HG03108 (cell line): ENCODE results near the gene SPDYE3.
"Not testable (repeated sequence)": the region's sequence is repeated elsewhere in the genome, so short reads cannot be mapped to it uniquely, and the experiment has no call there.

Experiments
- ATAC-seq: cut with Tn5 transposase; IDR thresholded peaks from one replicate; pipeline ENCODE4 v1.9.1; 2021; ENCODE audit warnings: moderate library complexity; ENCODE audit not compliant: unreplicated experiment

The SPDYE3 gene, protein sequence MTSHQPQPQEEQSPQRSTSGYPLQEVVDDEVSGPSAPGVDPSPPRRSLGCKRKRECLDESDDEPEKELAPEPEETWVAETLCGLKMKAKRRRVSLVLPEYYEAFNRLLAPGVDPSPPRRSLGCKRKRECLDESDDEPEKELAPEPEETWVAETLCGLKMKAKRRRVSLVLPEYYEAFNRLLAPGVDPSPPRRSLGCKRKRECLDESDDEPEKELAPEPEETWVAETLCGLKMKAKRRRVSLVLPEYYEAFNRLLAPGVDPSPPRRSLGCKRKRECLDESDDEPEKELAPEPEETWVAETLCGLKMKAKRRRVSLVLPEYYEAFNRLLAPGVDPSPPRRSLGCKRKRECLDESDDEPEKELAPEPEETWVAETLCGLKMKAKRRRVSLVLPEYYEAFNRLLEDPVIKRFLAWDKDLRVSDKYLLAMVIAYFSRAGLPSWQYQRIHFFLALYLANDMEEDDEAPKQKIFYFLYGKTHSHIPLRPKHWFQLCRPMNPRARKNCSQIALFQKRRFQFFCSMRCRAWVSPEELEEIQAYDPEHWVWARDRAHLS

DNA sequence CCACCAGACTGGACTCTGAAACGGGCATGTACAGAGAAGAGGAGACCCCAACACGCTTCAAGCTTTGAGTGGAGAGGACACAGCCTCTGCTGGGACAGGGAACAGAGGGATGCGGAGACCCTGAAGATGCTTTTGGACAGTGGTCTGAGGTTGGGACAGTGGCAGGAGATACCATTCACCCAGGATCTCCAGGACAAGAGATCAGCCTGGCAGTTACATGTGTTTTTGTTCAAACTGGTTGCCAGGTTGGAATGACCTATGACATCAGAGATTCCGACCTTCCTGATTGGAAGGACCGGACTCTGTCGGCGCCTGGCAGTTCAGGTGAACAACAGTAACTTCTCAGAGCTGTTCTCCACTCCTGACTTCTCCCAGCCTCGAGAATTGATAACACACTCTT lies at the start of gene SPDYE3:
TSS of gene SPDYE3 (plus strand) at position 301 of the 400 bp plus-strand sequence. CDS start 184 bp downstream, outside the sequence.
- not testable (repeated sequence) for ATAC-seq

DNA sequence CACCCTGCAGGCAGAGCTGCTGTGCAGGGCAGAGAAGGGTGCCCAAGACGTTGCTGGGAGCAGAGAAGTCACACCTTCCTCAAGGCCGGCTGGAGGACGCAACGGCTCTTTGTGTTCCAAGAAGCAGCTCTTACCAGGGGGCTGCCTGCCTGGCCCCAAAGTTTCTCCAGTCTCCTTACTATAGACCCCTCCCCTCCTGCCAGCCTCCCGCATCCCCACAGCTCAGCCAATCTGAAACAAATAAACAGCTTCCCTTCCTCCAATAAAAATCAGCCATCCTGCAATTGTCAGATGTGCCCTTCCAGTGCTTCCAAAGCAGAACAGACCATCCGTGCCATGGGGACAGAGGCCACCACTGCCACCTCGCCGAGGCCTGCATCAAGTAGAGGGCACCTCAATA lies 47.5 kb upstream of the SPDYE3 start:
- ATAC-seq = not testable (repeated sequence)

DNA sequence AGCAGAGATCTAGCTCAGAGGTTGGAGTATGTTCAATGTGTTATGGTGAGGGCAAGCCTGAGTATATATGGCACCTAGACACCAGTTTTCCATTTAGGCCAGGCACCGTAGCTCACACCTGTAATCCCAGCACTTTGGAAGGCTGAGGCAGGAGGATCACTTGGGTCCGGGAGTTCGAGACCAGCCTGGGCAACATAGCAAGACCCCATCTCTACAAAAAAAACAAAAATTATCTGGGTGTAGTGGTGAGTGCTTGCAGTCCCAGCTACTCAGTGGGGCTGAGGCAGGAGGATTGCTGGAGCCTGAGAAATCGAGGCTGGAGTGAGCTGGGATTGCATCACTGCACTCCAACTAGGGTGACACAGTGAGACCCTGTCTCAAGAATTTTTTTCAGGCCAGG lies 44.6 kb upstream of the SPDYE3 start:
- ATAC-seq = not testable (repeated sequence)

DNA sequence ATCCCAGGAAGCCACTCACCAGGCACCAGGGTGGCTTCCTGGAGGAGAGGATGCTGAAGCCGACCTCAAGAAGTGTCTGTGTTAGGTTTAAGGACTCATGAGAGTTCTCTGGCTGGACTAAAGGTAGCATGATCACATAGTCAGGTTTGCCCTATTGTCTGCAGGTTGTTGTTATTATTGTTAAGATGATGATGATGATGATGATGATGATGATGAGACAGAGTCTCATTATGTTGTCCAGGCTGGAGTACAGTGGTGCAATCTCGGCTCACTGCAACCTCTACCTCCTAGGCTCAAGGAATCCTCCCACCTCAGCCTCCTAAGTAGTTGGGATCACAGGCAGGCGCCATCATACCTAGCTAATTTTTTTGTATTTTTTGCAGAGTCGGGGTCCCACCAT lies 43.3 kb upstream of the SPDYE3 start:
- not testable (repeated sequence) for ATAC-seq

DNA sequence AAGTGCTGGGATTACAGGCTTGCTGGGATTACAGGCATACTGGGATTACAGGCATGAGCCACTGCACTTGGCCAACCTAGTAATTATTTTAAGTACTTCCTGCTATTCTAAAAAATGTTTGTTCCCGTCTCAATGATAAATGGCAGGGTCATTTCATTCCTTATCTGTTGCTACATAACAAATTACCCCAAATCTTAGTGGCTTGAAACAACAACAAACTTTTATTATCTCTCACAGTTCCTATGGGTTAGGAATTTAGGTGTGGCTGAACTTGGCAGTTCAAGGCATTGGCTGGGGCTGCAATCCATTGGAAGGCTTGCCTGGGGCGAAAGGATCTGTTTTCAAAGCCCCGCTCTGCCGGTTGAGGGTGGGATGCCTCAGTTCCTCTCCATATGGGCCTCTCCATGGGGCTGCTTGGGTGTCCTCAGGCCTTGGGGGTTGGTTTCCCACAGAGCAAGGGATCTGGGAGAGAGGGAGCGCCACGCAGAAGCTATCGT lies 42.8 kb upstream of the SPDYE3 start:
- not testable (repeated sequence) for ATAC-seq

DNA sequence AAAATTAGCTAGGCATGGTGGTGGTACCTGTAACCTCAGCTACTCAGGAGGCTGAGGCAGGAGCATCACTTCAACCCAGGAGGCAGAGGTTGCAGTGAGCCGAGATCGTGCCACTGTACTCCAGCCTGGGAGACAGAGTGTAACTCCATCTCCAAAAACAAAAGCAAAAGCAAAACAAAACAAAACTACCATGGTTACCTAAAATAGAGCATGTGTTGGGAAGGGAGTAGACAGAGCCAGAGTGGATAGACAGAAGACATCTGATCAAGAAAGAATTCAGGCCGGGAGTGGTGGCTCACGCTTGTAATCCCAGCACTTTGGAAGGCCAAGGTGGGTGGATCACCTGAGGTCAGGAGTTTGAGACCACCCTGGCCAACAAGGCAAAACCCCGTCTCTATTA lies 41.7 kb upstream of the SPDYE3 start:
- ATAC-seq = not testable (repeated sequence)

DNA sequence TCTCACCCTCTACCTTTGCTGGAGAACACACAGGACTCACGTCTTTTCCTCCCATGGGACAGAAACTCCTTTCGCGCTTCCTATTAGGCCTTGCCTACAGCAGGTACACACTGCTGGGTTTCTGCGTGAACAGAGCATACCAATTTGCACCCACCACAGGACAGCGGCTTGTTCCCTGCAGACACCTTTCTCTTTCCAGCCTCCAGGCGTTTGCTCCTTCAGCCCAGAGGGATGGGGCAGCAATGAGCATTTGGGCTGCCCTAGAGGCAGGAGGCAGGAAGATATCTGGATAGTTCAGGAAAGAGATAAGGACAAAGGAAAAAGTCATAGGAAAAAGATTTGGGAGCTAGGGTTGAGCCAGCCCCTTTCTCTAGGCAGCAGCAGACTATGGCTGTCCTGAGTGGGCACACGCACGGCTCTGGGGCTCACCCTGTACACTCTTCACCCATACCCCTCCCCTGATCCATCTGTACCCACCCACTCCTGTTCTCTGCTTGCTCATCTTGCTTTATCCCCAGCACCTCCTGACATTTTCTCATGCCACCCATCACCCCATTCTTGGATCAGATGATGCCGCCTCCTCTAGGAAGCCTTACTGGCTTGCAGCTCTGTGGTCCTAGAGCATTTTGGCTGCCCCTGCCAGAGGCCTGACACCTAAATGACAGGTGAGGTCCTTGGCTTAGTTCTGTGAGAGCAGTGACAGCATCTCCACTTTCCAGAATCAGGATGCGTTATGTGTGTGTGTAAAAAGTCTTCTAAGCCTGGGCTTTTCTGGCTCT lies 40.7 kb upstream of the SPDYE3 start:
- no peak for ATAC-seq

DNA sequence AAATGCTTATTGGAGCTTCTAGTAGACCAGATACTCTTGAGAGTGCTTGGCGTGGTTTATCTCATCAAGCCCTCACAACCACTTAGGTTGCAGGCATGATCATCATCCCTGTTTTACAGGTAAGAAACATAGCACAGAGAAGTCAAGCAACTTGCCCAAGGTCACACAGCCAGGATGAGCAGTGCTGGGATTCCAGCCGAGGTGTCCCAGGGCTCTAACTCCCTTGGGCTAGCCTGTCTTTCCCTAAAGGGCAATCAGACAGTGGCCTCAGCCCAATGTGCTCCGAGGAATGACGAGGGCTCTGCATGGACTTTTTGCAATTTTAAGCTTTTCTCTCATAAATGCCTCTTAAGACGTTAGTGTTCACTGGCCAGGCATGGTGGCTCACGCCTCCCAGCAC lies 39.9 kb upstream of the SPDYE3 start:
- no peak for ATAC-seq

DNA sequence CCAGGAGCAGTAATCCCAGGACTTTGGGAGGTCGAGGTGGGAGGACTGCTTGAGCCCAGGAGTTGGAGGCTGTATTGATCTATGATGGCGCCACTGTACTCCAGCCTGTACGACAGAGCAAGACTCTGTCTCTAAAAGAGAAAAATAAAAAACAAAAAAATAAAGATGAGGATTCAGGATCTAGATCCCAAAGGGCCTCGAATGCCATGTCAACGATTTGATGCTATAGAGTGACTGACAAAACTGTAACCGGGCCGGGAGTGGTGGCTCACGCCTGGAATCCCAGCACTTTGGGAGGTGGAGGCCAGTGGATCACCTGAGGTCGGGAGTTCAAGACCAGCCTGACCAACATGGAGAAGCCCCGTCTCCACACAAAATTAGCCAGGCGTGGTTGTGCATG lies 38.6 kb upstream of the SPDYE3 start:
- not testable (repeated sequence) for ATAC-seq

DNA sequence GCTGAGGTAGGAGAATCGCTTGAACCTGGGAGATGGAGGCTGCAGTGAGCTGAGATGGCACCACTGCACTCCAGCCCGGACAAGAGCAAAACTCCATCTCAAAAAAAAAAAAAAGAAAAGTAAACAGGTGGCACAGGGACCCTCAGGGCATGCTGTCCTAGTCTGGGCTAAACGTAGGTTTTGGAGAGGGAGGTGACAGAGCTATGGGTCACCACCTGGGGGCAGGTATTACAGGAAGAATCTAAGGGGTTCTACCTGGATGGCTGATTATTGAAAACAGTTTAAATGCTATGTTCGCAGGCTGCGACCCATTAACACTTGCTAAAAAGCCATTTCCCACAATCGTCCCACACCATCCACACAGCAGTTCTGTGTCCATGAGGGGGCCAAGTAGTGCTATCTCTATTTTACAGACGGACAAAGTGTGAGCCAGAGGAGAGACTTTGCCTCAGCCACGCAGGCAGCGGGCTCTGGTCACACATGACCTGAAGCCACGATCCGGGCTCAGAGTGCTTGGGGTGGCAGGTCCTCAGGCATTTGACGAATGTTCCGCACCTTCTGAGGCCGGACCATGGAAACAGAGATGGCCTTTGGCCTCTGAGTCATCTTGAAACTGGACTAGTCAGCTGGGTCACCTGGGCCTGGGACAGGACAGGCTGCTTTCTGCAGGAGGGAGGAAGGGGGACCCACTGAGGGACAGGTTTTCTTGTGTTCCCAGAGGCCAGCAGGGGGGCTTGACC lies 38.0 kb upstream of the SPDYE3 start:
- not testable (repeated sequence) for ATAC-seq

DNA sequence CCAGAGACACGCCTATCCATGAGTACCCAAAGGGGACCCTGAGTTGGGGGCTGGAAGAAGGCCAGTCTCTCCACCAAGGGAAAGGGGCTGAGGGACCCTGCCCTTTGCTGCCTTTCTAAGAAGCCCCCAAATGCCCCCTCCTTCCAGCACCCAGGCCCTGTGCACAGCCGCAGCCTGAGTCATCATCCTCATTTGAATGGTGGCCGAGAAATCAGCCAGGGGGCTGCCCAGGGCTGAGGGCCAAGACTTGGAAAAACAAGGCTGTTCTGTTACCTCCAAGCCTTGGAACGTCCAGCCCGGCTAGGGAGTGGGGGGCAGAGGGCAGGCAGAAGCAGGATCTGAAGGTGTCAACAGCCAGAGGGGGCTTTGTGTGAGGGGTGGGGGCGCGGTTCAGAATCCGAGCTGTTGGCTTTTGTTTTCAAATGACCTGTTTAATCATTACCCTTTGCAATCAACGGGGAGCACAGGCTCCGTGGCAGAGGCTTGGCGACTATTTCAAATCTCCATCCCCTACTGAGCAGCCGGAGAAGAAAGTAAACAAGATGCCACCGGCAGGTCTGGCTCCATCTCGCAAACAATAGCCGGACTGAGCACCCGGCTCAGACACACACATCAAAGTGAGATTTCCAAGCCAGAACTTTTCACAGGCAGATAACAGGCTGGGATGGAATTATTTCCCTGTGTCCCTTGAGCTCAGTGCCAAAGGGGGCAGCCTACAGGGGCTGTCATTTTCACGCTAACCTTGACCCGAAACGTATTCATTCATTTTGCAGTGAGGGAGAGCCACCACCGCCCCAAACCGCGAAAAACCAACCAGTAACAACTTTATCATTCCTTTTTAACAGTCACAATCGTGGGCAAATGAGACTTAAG lies 37.2 kb upstream of the SPDYE3 start:
- ATAC-seq = not testable (repeated sequence)

DNA sequence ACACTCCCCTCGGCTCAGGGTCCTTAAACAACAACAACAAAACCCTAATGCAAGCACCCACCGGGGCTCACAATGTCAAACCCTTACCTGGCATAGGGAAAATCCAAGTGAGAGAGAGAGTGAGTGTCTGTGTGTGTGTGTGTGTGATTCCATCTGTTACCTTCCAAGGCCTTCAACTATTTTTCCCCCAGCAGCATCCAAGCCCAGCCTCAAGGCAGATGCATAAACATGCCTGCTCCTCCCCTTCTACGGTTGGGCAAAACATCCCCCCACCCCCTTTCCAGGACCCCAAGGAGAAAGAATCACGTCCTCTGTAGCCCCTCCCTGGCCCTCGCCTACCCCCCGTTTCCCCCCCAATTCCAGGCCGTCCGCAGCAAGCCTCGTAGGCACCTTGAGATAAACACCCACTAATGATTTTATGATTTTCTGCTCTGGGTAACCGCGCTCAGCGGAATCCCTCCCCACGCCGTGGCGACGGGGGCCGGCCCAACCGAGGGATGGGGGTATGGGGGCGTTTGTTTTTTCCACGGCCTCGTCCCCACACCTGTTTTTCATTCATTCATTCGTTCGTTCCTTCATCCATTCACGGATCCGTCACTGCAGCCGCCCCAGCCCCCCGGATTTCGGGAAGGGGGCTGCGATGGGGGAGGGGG lies 36.4 kb upstream of the SPDYE3 start:
- not testable (repeated sequence) for ATAC-seq

DNA sequence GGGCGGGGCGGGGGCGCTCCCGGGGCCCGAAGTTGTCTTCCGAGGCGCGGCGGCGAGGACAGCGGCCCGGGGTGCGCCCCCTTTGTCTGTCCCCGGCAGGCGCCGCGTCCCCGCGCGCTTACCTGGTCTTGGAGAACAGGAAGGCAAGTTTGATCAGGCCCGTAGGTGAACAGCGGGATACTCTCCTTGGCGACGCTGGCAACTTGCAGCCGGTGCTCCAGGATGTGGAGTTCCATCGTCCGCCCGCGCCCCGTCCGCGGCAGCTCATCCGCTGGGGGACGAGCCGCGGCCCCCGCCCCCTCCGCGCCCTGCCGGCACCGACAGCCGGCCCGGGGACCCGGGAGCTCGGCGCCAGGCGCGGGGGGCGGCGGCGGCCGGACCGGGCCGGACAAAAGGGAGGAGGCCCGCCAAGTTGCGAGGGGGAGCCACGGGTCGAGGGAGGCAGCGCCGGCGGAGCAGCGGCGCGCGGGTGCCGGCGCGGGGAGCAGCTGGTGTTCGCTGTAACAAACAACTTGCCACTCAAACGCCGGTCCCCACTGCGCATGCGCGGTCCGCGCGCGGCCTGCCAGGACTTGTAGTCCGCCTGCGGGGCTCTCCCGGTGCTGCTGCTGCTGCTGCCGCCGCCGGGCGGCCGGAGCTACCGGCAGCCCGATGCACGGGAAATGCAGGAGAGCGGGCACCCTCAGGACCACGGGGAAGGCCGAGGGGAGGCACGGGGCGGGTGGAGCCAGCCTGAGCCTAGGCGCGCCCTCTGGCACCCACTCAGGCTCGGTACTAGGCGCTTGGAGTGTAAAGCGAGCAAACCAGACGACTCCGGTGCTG lies 35.6 kb upstream of the SPDYE3 start:
- peak; percentile 88 for ATAC-seq

DNA sequence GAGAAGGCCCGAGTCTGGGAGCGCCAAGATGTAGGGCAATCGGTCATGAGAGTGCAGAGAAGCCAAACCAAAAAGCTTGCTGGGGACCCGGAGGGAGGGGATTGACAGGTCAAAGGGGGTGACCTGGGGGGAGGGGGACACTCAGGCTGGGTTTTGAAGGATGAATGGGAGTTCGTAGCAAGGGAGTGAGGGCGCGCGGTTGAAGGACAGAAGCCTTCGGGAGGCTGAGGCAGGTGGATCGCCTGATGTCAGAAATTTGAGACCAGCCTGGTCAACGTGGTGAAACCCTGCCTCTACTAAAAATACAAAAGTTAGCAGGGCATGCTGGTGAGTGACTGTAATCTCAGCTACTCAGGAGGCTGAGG lies 35.0 kb upstream of the SPDYE3 start:
- ATAC-seq = not testable (repeated sequence)

DNA sequence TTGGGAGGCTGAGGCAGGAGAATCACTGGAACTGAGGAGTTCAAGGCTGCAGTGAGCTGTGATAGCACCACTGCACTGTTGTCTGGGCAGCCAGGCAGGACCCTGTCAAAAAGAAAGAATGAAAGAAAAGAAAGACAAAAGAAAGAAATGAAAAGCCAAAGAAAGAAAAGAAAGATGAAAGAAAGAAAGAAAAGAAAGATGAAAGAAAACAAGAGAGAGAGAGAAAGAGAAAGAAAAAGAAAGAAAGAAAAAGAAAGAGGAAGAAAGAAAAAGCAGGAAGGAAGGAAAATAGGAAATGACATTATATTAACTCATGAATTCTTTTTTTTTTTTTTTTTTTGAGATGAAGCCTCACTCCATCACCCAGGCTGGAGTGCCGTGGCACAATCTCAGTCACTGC lies 32.4 kb upstream of the SPDYE3 start:
- ATAC-seq = no peak

DNA sequence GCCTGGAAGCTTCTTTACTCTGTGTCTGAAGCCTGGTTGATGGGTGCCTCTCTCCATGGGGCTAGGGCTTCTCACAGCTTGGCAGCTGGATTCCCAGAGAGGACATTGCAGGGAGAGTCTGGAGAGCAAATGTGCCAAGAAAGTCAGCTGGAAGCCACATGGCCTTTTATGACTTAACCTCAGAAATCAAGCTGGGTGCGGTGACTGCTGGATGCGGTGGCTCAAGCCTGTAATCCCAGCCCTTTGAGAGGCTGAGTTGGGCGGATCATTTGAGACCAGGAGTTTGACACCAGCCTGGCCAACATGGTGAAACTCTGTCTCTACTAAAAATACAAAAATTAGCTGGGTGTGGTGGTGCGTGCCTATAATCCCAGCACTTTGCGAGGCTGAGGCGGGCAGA lies 31.4 kb upstream of the SPDYE3 start:
- not testable (repeated sequence) for ATAC-seq

DNA sequence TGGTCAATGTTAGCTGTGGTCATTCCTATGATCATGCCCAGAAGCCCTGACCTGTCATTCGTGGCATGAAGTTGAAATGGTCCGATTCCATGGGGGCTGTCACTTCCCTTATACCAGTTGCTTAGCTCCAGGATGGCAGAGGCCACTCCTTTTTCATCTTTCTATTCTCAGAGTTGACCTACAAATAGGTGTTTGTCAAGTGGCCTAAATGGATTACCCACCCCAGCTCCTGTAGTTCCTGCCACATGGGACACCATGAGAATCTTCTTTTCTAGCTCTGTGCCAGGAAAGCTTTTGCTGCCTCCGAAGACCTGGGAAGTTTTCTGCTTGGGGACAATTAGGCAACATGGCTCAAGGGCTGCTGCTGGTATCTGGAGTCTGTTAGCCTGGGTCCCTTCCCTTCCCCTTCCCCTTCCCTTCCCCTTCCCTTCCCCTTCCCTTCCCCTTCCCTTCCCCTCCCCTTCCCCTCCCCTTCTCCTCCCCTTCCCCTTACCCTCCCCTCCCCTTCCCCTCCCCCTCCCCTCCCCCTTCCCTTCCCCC lies 25.4 kb upstream of the SPDYE3 start:
- ATAC-seq = not testable (repeated sequence)

DNA sequence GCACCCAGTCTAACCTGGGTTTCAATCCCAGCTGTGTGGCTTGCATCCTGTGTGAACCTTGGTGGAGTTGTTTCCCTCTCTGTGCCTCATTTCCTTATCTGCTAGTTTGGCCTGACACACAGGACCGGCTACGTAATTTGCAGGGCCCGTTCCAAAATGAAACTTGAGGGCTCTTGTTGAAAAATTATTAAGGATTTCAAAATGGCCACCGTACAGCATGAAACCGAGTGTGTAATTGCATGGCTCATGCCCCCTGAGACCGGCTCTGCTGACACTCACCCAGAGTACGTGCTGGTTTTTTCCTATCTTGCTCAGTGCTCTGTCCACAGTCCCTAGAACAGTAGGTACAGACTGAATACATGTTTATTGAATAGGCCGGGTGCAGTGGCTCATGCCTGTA lies 24.4 kb upstream of the SPDYE3 start:
- ATAC-seq = not testable (repeated sequence)
